Right lobe of liver (tissue), 6 donors: ENCODE data around the gene NCAPD3. TPM values are rescaled to one million over a fixed set of nuclear protein-coding genes. Genes with fewer than 3 reads are reported as not detected.

ENCODE experiments used
- ATAC-seq, 4 donors: fragments of 200-7000 bp; cut with Tn5 transposase; one replicate each; pipeline ENCODE4 v1.9.1; 2020; ENCODE audit warnings: mild to moderate bottlenecking in 4 of 4, moderate library complexity in 4 of 4
- DNase-seq, 3 donors: peaks; one replicate each; pipeline ENCODE4 v3.0.0-alpha.2; 2020
- H3K27ac ChIP-seq, 3 donors: fragments of 200-600 bp; one replicate each; pipeline ENCODE4 v1.8.0; 2022
- H3K27me3 ChIP-seq, 2 donors: fragments of 200-600 bp; one replicate each; pipeline ENCODE4 v1.8.0; 2022
- H3K36me3 ChIP-seq, 4 donors: fragments of 200-600 bp; sonication (generic) in 1 of 4; one replicate each; pipeline versions ENCODE4 v1.5.1 to v1.8.0; 2017 to 2022; ENCODE audit warnings: control low read depth in 1 of 4
- H3K4me1 ChIP-seq, 4 donors: fragments of 200-600 bp; sonication (generic) in 1 of 4; one replicate each; pipeline versions ENCODE4 v1.5.1 to v1.8.0; 2017 to 2022; ENCODE audit warnings: control low read depth in 1 of 4
- H3K4me3 ChIP-seq, 3 donors: fragments of 200-600 bp; one replicate each; pipeline ENCODE4 v1.8.0; 2022
- H3K9me3 ChIP-seq, 4 donors: fragments of 200-600 bp; sonication (generic) in 1 of 4; one replicate each; pipeline versions ENCODE4 v1.5.1 to v1.8.0; 2017 to 2022; ENCODE audit warnings: control low read depth in 1 of 4
- CTCF ChIP-seq, 4 donors: fragments of 200-600 bp in 3 of 4; fragments of 450-650 bp in 1 of 4; IDR thresholded peaks; one replicate each; pipeline versions ENCODE4 v1.5.1 to v1.8.0; 2016 to 2022; ENCODE audit warnings: antibody characterized with exemption in 4 of 4, mild to moderate bottlenecking in 2 of 4
- POLR2A ChIP-seq: fragments of 450-650 bp; IDR thresholded peaks from one replicate; pipeline ENCODE4 v1.6.1; 2017; ENCODE audit warnings: antibody characterized with exemption, mild to moderate bottlenecking
- WGBS: methylation state at CpG from one replicate; pipeline ENCODE4 v1.1.6; 2018; ENCODE audit warnings: low coverage, low lambda C conversion rate; ENCODE audit not compliant: insufficient coverage; ENCODE audit errors: missing lambda C conversion rate; 5-methylcytosine and 5-hydroxymethylcytosine counted together
- intact Hi-C, 2 donors: fragments of 100-400 bp; cut with DNase I; formaldehyde crosslinking; loops; one replicate each; pipeline versions ENCODE4 v1.11.2 to v1.14.1; 2022
- total RNA-seq, 6 experiments: library from RNA; depleted of rRNA in 2 of 6; stranded (reverse); fragments of >200 nt in 2 of 6; fragmentation: NEBNext Ultra II Directional in 3 of 6; extraction: Animal tissue kit (Norgen Biotek cat#: 25700) in 3 of 6; gene quantifications; one replicate each; pipeline versions ENCODE4 v1.1.0 to v1.2.4, GENCODE V29; 2016 to 2023
- donor health status: DM: no; HTN: yes; CAD: no.
- donor health status: DM: no; HTN: no; CAD: no.
- donor health status: DM: no; HTN: no; CAD: no.
- donor health status: DM: no; HTN: yes; CAD: no.
- donor health status: DM: no; HTN: yes; CAD: no.

Gene NCAPD3
- total RNA-seq, 6 experiments from 2014 or later = 11.9 to 21.8 (median 15.5) TPM

- H3K27ac ChIP-seq = no peak overlapping the region
- peaks cover 0 to 45% (median 7%) of the 10 kb centered on the region in 4 donors for H3K36me3 ChIP-seq
- WGBS = 95% methylated on average over 4 of the region's 5 CpGs
- H3K4me1 ChIP-seq = peaks cover 0 to 10% (median 5%) of the 10 kb centered on the region in 4 donors
- H3K9me3 ChIP-seq = no peaks in the 10 kb centered on the region
- H3K4me3 ChIP-seq = no peak overlapping the region
- intact Hi-C loops = no loop called here
- H3K27me3 ChIP-seq = no peaks in the 10 kb centered on the region
- no peak for TF ChIP-seq POLR2A
- ATAC-seq (no peak), DNase-seq (no peak)
Observed at GRCh38 chr11:134238956-134239355, 15.2 kb upstream of the NCAPD3 start.

DNA sequence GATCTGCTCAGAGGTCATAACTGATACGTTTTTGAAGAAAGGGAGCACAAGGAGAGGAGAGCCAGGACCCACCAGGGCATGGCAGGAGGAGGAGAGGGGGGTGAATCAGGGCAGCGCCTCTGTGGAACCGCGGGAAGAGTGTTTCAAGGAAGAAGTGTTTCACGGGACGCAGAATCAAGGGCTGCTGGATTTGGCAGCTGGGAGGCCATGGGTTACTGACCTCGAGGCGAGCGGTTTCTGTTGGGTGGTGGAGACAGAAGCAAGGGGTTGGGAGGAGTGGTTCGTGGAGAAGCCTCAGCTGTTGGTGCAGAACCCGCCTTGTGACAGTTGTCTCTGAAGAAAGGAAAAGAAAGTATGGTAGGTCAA, 13.8 kb upstream of the NCAPD3 start:
- H3K36me3 ChIP-seq = peaks cover 0 to 31% (median 5%) of the 10 kb centered on the region in 4 donors
- H3K4me3 ChIP-seq = no peak overlapping the region
- H3K9me3 ChIP-seq = no peaks in the 10 kb centered on the region
- H3K27ac ChIP-seq = no peak overlapping the region
- ATAC-seq = peak in 1 of 4 donors; percentile 20
- no peak for DNase-seq
- H3K4me1 ChIP-seq = peaks cover 0 to 15% (median 6%) of the 10 kb centered on the region in 4 donors
- TF ChIP-seq CTCF (IDR thresholded peaks at IDR 0.05) (no peak), POLR2A (no peak)
- no peaks in the 10 kb centered on the region for H3K27me3 ChIP-seq
- intact Hi-C loops = no loop called here
- 51% methylated on average over 2 of the region's 11 CpGs for WGBS

- ATAC-seq = no peak
- 88% methylated on average over 7 of the region's 7 CpGs for WGBS
- DNase-seq = no peak
- intact Hi-C loops = no loop called here
- Histone ChIP-seq H3K4me1 (peaks cover 0 to 20% (median 8%) of the 10 kb centered on the region in 4 donors), H3K9me3 (no peaks in the 10 kb centered on the region), H3K4me3 (no peak overlapping the region), H3K27me3 (no peaks in the 10 kb centered on the region), H3K27ac (no peak overlapping the region), H3K36me3 (peaks cover 0 to 26% (median 4%) of the 10 kb centered on the region in 4 donors)
- TF ChIP-seq POLR2A = no peak
- no peak for TF ChIP-seq CTCF (IDR thresholded peaks at IDR 0.05)
Observed at GRCh38 chr11:134236834-134237556, 13.2 kb upstream of the NCAPD3 start.

GRCh38 chr11:134235399-134235798, 11.6 kb upstream of the NCAPD3 start:
- peak; percentile 81 to 92 (median 88) for ATAC-seq
- Histone ChIP-seq H3K27ac (peak overlapping the region in 2 of 3 donors; percentile 41 to 54), H3K27me3 (no peaks in the 10 kb centered on the region), H3K4me1 (peaks cover 0 to 26% (median 10%) of the 10 kb centered on the region in 4 donors), H3K9me3 (no peaks in the 10 kb centered on the region), H3K4me3 (no peak overlapping the region), H3K36me3 (peaks cover 0 to 16% (median 4%) of the 10 kb centered on the region in 4 donors)
- WGBS = 34% methylated on average over 3 of the region's 3 CpGs
- DNase-seq = peak; percentile 62 to 76 (median 74)
- intact Hi-C loops = no loop called here
- TF ChIP-seq CTCF (IDR thresholded peaks at IDR 0.05) (no peak), POLR2A (no peak)

GRCh38 chr11:134233729-134234179, 10.0 kb upstream of the NCAPD3 start:
- DNase-seq (no peak), ATAC-seq (no peak)
- TF ChIP-seq CTCF (IDR thresholded peaks at IDR 0.05) (no peak), POLR2A (no peak)
- WGBS = 62% methylated on average over 4 of the region's 4 CpGs
- no peak overlapping the region for H3K4me3 ChIP-seq
- H3K9me3 ChIP-seq = no peaks in the 10 kb centered on the region
- H3K27me3 ChIP-seq = no peaks in the 10 kb centered on the region
- intact Hi-C loops = no loop called here
- H3K27ac ChIP-seq = no peak overlapping the region
- H3K36me3 ChIP-seq = peaks cover 0 to 1% (median 0%) of the 10 kb centered on the region in 4 donors
- H3K4me1 ChIP-seq = peaks cover 0 to 26% (median 10%) of the 10 kb centered on the region in 4 donors
